ENCODE results near the gene GFER.

The GFER gene

GRCh38 chr16:1984347-1985225 is 593 bp downstream of the GFER start (continued):
- TF ChIP-seq ZNF26 (tag by site-specific recombination; IDR thresholded peaks at IDR 0.05) = no peak
- no peak for TF ChIP-seq ZNF157 (tag by site-specific recombination; IDR thresholded peaks at IDR 0.05)
- TF ChIP-seq ZFP41 (tag by site-specific recombination; IDR thresholded peaks at IDR 0.05; ENCODE audit: borderline replicate concordance) = no peak
- TF ChIP-seq ZNF677 (tag by site-specific recombination; IDR thresholded peaks at IDR 0.05) = 0 out of 2 replicates have a peak, but pooled peaks have one; percentile 2
- no peak for TF ChIP-seq IKZF3 (tag by site-specific recombination; IDR thresholded peaks at IDR 0.05)
- TF ChIP-seq, protein P1, sequence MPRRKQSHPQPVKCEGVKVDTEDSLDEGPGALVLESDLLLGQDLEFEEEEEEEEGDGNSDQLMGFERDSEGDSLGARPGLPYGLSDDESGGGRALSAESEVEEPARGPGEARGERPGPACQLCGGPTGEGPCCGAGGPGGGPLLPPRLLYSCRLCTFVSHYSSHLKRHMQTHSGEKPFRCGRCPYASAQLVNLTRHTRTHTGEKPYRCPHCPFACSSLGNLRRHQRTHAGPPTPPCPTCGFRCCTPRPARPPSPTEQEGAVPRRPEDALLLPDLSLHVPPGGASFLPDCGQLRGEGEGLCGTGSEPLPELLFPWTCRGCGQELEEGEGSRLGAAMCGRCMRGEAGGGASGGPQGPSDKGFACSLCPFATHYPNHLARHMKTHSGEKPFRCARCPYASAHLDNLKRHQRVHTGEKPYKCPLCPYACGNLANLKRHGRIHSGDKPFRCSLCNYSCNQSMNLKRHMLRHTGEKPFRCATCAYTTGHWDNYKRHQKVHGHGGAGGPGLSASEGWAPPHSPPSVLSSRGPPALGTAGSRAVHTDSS (tag by site-specific recombination; IDR thresholded peaks at IDR 0.05) = 0 out of 2 replicates have a peak, but pooled peaks have one; percentile 5
- no peak for TF ChIP-seq ZNF76 (tag by site-specific recombination; IDR thresholded peaks at IDR 0.05; ENCODE audit: borderline replicate concordance, low read depth)
- no peak for TF ChIP-seq ZNF266 (tag by site-specific recombination; IDR thresholded peaks at IDR 0.05; ENCODE audit: low read depth)
- TF ChIP-seq ZBTB48 (tag by site-specific recombination; IDR thresholded peaks at IDR 0.05) = no peak
- TF ChIP-seq KLF8 (tag by site-specific recombination; IDR thresholded peaks at IDR 0.05) = no peak
- TF ChIP-seq GLIS1 (tag by site-specific recombination; IDR thresholded peaks at IDR 0.05) = 0 out of 2 replicates have a peak, but pooled peaks have one; percentile 31
- TF ChIP-seq ZNF658 (tag by site-specific recombination; IDR thresholded peaks at IDR 0.05) = no peak
- no peak for TF ChIP-seq ZNF155 (tag by site-specific recombination; IDR thresholded peaks at IDR 0.05)
- peak; percentile 76 for TF ChIP-seq ZBTB17 (tag by site-specific recombination; IDR thresholded peaks at IDR 0.05)
- peak; percentile 41 for TF ChIP-seq ZFHX2 (tag by site-specific recombination; conservative IDR thresholded peaks at IDR 0.05)
- TF ChIP-seq ZNF596 (tag by site-specific recombination; IDR thresholded peaks at IDR 0.05) = no peak
- TF ChIP-seq ZSCAN16 (tag by site-specific recombination; IDR thresholded peaks at IDR 0.05) = no peak
- TF ChIP-seq ZFP3 (tag by site-specific recombination; IDR thresholded peaks at IDR 0.05; ENCODE audit: low read depth) = no peak
- no peak for TF ChIP-seq ZNF561 (tag by site-specific recombination; IDR thresholded peaks at IDR 0.05; ENCODE audit: borderline replicate concordance)
- TF ChIP-seq MEIS1 (CRISPR knock-in tag; IDR thresholded peaks at IDR 0.05; ENCODE audit: borderline replicate concordance) = no peak
- TF ChIP-seq ZNF521 (tag by site-specific recombination; IDR thresholded peaks at IDR 0.05) = no peak
- peak; percentile 57 for TF ChIP-seq ZNF335 (tag by site-specific recombination; conservative IDR thresholded peaks at IDR 0.05)
- TF ChIP-seq ZNF747 (tag by site-specific recombination; IDR thresholded peaks at IDR 0.05) = no peak
- TF ChIP-seq TCF7L2 (IDR thresholded peaks at IDR 0.05; ENCODE audit: borderline replicate concordance, low read depth, low read length) = no peak
- no peak for TF ChIP-seq ZNF837 (tag by site-specific recombination; IDR thresholded peaks at IDR 0.05)
- TF ChIP-seq ZNF112 (tag by site-specific recombination; IDR thresholded peaks at IDR 0.05) = no peak
- no peak for TF ChIP-seq ZNF768 (tag by site-specific recombination; IDR thresholded peaks at IDR 0.05)
- no peak for TF ChIP-seq PRDM1 (tag by site-specific recombination; IDR thresholded peaks at IDR 0.05)
- TF ChIP-seq ZNF202 (tag by site-specific recombination; IDR thresholded peaks at IDR 0.05; ENCODE audit: borderline replicate concordance) = no peak
- TF ChIP-seq ZNF530 (tag by site-specific recombination; IDR thresholded peaks at IDR 0.05; ENCODE audit: low read depth) = no peak
- no peak for TF ChIP-seq ZNF830 (tag by site-specific recombination; IDR thresholded peaks at IDR 0.05; ENCODE audit: low read depth)
- TF ChIP-seq ZBTB20 (tag by site-specific recombination; IDR thresholded peaks at IDR 0.05) = peak; percentile 19; the same call in 1 of the 2 replicates
- no peak for TF ChIP-seq ZNF423 (tag by site-specific recombination; IDR thresholded peaks at IDR 0.05)
- TF ChIP-seq PBX3 (CRISPR knock-in tag; IDR thresholded peaks at IDR 0.05) = no peak
- no peak for TF ChIP-seq ZBTB10 (tag by site-specific recombination; IDR thresholded peaks at IDR 0.05)
